K562 (cell line): ENCODE results near the gene MYL4. TPM values are rescaled to one million over a fixed set of nuclear protein-coding genes. Genes with fewer than 3 reads are reported as not detected.

Experiments
- ATF6 ChIP-seq: sonication (generic); formaldehyde crosslinking; IDR thresholded peaks from 2 replicates; pipeline ENCODE4 v1.4.0; 2020; ENCODE audit warnings: mild to moderate bottlenecking, missing genetic modification reagents
- E2F8 ChIP-seq: fragments of 450-650 bp; IDR thresholded peaks from 2 replicates; pipeline ENCODE4 v1.7.1; 2018; ENCODE audit warnings: mild to moderate bottlenecking, low read depth; ENCODE audit not compliant: partially characterized antibody
- GTF2E2 ChIP-seq: fragments of 200-800 bp; sonication (Bioruptor generic); IDR thresholded peaks from 2 replicates; pipeline ENCODE4 v1.6.1; 2016; ENCODE audit warnings: missing genetic modification characterization, missing compliant biosample characterization
- GTF3C2 ChIP-seq: IDR thresholded peaks from 3 replicates; pipeline ENCODE4 v1.6.1; 2011; ENCODE audit warnings: borderline replicate concordance, mild to moderate bottlenecking, moderate library complexity; ENCODE audit not compliant: insufficient read length; ENCODE audit errors: extremely low read depth
- KDM4B ChIP-seq, 2 experiments: fragments of 450-650 bp in 1 of 2; sonication (generic) in 1 of 2; IDR thresholded peaks; 2 replicates each; pipeline ENCODE4 v1.6.1; 2016 to 2017; ENCODE audit warnings: borderline replicate concordance in 2 of 2, antibody characterized with exemption in 1 of 2, low read depth in 1 of 2, mild to moderate bottlenecking in 1 of 2
- KLF1 ChIP-seq: fragments of 450-650 bp; IDR thresholded peaks from 2 replicates; pipeline ENCODE4 v1.6.1; 2016; ENCODE audit warnings: missing genetic modification characterization, missing compliant biosample characterization
- NCOA2 ChIP-seq, 2 experiments: fragments of 450-650 bp; IDR thresholded peaks; 2 replicates each; pipeline ENCODE4 v1.6.1; 2018; ENCODE audit warnings: mild to moderate bottlenecking in 2 of 2, moderate library complexity in 1 of 2; ENCODE audit not compliant: partially characterized antibody in 2 of 2
- SFPQ ChIP-seq: fragments of 200-400 bp; formaldehyde crosslinking; IDR thresholded peaks from 2 replicates; pipeline ENCODE4 v1.6.1; 2017; ENCODE audit warnings: mild to moderate bottlenecking, low read depth, low read length, moderate library complexity
- TAL1 ChIP-seq: fragments of 450-650 bp; IDR thresholded peaks from 2 replicates; pipeline ENCODE4 v1.6.1; 2016; ENCODE audit warnings: mild to moderate bottlenecking
- YBX1 ChIP-seq: fragments of 450-650 bp; IDR thresholded peaks from 2 replicates; pipeline ENCODE4 v1.7.1; 2016; ENCODE audit warnings: mild to moderate bottlenecking
- ZBTB2 ChIP-seq: fragments of 450-650 bp; IDR thresholded peaks from 2 replicates; pipeline ENCODE4 v1.6.1; 2016; ENCODE audit warnings: antibody characterized with exemption
- ZBTB43 ChIP-seq: sonication (generic); formaldehyde crosslinking; IDR thresholded peaks from 2 replicates; pipeline ENCODE4 v1.8.0; 2023; ENCODE audit warnings: mild to moderate bottlenecking, missing genetic modification reagents
- ZFP1 ChIP-seq: fragments of 450-650 bp; formaldehyde crosslinking; IDR thresholded peaks from 2 replicates; pipeline ENCODE4 v1.4.0; 2020; ENCODE audit warnings: mild to moderate bottlenecking, mixed read lengths
- polyA plus RNA-seq, 8 experiments: library from polyadenylated mRNA; depleted of rRNA in 4 of 8; stranded (reverse) in 5 of 8; unstranded in 3 of 8; fragments of >200 nt; fragmentation: Nextera tagmentation in 2 of 8; fragmentation: Illumina TruSeq in 1 of 8; extraction: Ambion mirVana in 2 of 8; extraction: Trizol in 1 of 8; gene quantifications; 2 replicates each; pipeline versions ENCODE4 v1.2.1 to v1.2.3, GENCODE V29; 2011 to 2014; ENCODE audit warnings: inconsistent platforms in 1 of 8, missing spikeins in 1 of 8
- total RNA-seq, 7 experiments: library from RNA; depleted of rRNA in 6 of 7; stranded (reverse); fragments of >200 nt in 6 of 7; fragmentation: Illumina TruSeq in 2 of 7; extraction: Trizol in 2 of 7; gene quantifications; 2 replicates each; pipeline versions ENCODE4 v1.2.1 to v1.2.3, GENCODE V29; 2011 to 2021; ENCODE audit warnings: low replicate concordance in 1 of 7

MYL4 gene
- total and polyA plus RNA-seq, 9 of the 15 experiments (the other 6 are each of a cell fraction or from before 2014, with no cell fraction given), result 117 to 423 (median 221) TPM

- TF ChIP-seq GTF3C2, result no peak
- no peak for TF ChIP-seq GTF2E2
- no peak for TF ChIP-seq E2F8
- peak; percentile 51; the same call in 1 of the 2 replicates for TF ChIP-seq ZBTB2
- no peak for TF ChIP-seq ATF6
- peak in 1 of 2 experiments; percentile 97 for TF ChIP-seq NCOA2 (IDR thresholded peaks at IDR 0.05; ENCODE audit: partially characterized antibody in 2 of 2)
- TF ChIP-seq KLF1 (tag), result no peak
- TF ChIP-seq ZFP1 (CRISPR knock-in tag), result no peak
- no peak for TF ChIP-seq SFPQ
- TF ChIP-seq TAL1, result 0 out of 2 replicates have a peak, but pooled peaks have one; percentile 21
- TF ChIP-seq KDM4B (IDR thresholded peaks at IDR 0.05; ENCODE audit: borderline replicate concordance in 2 of 2, low read depth in 1 of 2), result no peak
- TF ChIP-seq ZBTB43 (CRISPR knock-in tag), result no peak
- TF ChIP-seq YBX1, result no peak
Measured at GRCh38 chr17:47257651-47258339, 48.6 kb downstream of the MYL4 start (continued).
